ENCODE data around the gene KLHL12.

Gene KLHL12

GRCh38 chr1:202880062-202880461 is 47.0 kb downstream of the KLHL12 start:
- no peak for FAIRE-seq

- no peak for FAIRE-seq
Observed at GRCh38 chr1:202879128-202879527, 47.9 kb downstream of the KLHL12 start.

GRCh38 chr1:202873026-202873425 is 54.0 kb downstream of the KLHL12 start:
- no peak for FAIRE-seq

- no peak for FAIRE-seq
Observed at GRCh38 chr1:202871367-202871766, 55.7 kb downstream of the KLHL12 start.

- no peak for FAIRE-seq
Observed at GRCh38 chr1:202862679-202863560, 64.1 kb downstream of the KLHL12 start.

- FAIRE-seq = no peak
Observed at GRCh38 chr1:202861420-202862132, 65.5 kb downstream of the KLHL12 start.

GRCh38 chr1:202860744-202861419 is 66.2 kb downstream of the KLHL12 start:
- FAIRE-seq = no peak

- no peak for FAIRE-seq
Observed at GRCh38 chr1:202858789-202859414, 68.1 kb downstream of the KLHL12 start.

- no peak for FAIRE-seq
Observed at GRCh38 chr1:202858331-202858730, 68.7 kb downstream of the KLHL12 start.

- no peak for FAIRE-seq
Observed at GRCh38 chr1:202857136-202857610, 69.9 kb downstream of the KLHL12 start.

- FAIRE-seq = no peak
Observed at GRCh38 chr1:202856014-202856413, 71.0 kb downstream of the KLHL12 start.

- FAIRE-seq = no peak
Observed at GRCh38 chr1:202854787-202855186, 72.2 kb downstream of the KLHL12 start.

- no peak for FAIRE-seq
Observed at GRCh38 chr1:202852163-202852904, 74.7 kb downstream of the KLHL12 start.

GRCh38 chr1:202850593-202851362 is 76.3 kb downstream of the KLHL12 start:
- no peak for FAIRE-seq

- no peak for FAIRE-seq
Observed at GRCh38 chr1:202848191-202848542, 78.9 kb downstream of the KLHL12 start.

GRCh38 chr1:202844935-202845334 is 82.1 kb downstream of the KLHL12 start:
- FAIRE-seq = no peak

GRCh38 chr1:202844259-202844658 is 82.8 kb downstream of the KLHL12 start:
- no peak for FAIRE-seq

GRCh38 chr1:202843081-202843480 is 84.0 kb downstream of the KLHL12 start:
- no peak for FAIRE-seq
